GM12878 (cell line): ENCODE results near the gene MAGI2. TPM values are rescaled to one million over a fixed set of nuclear protein-coding genes. Genes with fewer than 3 reads are reported as not detected.
"Not testable (repeated sequence)": the region's sequence is repeated elsewhere in the genome, so short reads cannot be mapped to it uniquely, and the experiment has no call there.

Source experiments
- ATAC-seq: fragments of 200-7000 bp; cut with Tn5 transposase; 3 replicates; pipeline ENCODE4 v1.9.1; 2020; ENCODE audit warnings: mild to moderate bottlenecking, moderate library complexity
- BruUV-seq: library from RNA; stranded (reverse); fragments of 400-500 nt; replicated peaks from 2 replicates; lab custom pipeline; 2021; lab: Mats Ljungman, UMichigan
- CTCF ChIA-PET: fragments of 300-600 bp; sonication (Branson Sonifier 250); formaldehyde crosslinking; extraction: SDS; loops from one replicate; lab custom pipeline; 2021; ENCODE audit warnings: inconsistent platforms; lab: Yijun Ruan, JAX
- POLR2A ChIA-PET: fragments of 350-600 bp; formaldehyde crosslinking; extraction: SDS; loops from one replicate; lab custom pipeline; 2021; ENCODE audit warnings: inconsistent platforms; lab: Charles Lee
- RAD21 ChIA-PET: fragments of 300-600 bp; sonication (Branson Sonifier 250); formaldehyde crosslinking; loops from one replicate; lab custom pipeline; 2023; ENCODE audit warnings: antibody characterized with exemption; ENCODE audit not compliant: unreplicated experiment; lab: Charles Lee
- SMC1A ChIA-PET: fragments of 300-600 bp; sonication (Branson Sonifier 250); formaldehyde crosslinking; loops from one replicate; lab custom pipeline; 2023; ENCODE audit not compliant: unreplicated experiment, uncharacterized antibody; lab: Charles Lee
- DNase-seq: peaks from one replicate; pipeline ENCODE4 v3.0.0-alpha.2; 2011; ENCODE audit warnings: low read depth, low spot score
- FAIRE-seq: peaks from 3 replicates; lab custom pipeline; 2011; peaks lifted over from hg19 to GRCh38; lab: Jason Lieb, UNC
- H2AFZ ChIP-seq: 2 replicates; pipeline ENCODE4 v1.6.0; 2011; ENCODE audit warnings: low read depth, low read length, control low read depth; ENCODE audit not compliant: control insufficient read depth
- H3K27ac ChIP-seq: 2 replicates; pipeline ENCODE4 v1.5.1; 2011; ENCODE audit warnings: control low read depth; ENCODE audit not compliant: control insufficient read depth, insufficient read depth
- H3K27me3 ChIP-seq, 2 experiments: replicated peaks in 1 of 2; 2 replicates each; pipeline versions ENCODE4 v1.6.0 to v1.6.1; 2011; ENCODE audit warnings: low read length in 1 of 2; ENCODE audit not compliant: control insufficient read depth in 2 of 2, insufficient read depth in 2 of 2
- H3K36me3 ChIP-seq, 2 experiments: 2 replicates each; pipeline ENCODE4 v1.5.1; 2011; ENCODE audit warnings: low read length in 1 of 2; ENCODE audit not compliant: control insufficient read depth in 2 of 2, insufficient read depth in 2 of 2
- H3K4me1 ChIP-seq: 2 replicates; pipeline ENCODE4 v1.6.1; 2011; ENCODE audit warnings: mild to moderate bottlenecking, low read length, moderate library complexity, mixed read lengths; ENCODE audit not compliant: control insufficient read depth, insufficient read depth
- H3K4me2 ChIP-seq: 2 replicates; pipeline ENCODE4 v1.6.0; 2011; ENCODE audit warnings: control low read depth; ENCODE audit not compliant: control insufficient read depth, insufficient read depth
- H3K4me3 ChIP-seq: fragments of 200-600 bp; sonication (generic); 2 replicates; pipeline ENCODE4 v1.5.1; 2016
- H3K79me2 ChIP-seq: 2 replicates; pipeline ENCODE4 v1.6.0; 2011; ENCODE audit warnings: low read length; ENCODE audit not compliant: control insufficient read depth, insufficient read depth
- H3K9ac ChIP-seq: 2 replicates; pipeline ENCODE4 v1.8.0; 2011; ENCODE audit warnings: low read length, control low read depth, mixed read lengths; ENCODE audit not compliant: control insufficient read depth, insufficient read depth
- H3K9me3 ChIP-seq: replicated peaks from 3 replicates; pipeline ENCODE4 v1.5.1; 2011; ENCODE audit warnings: mild to moderate bottlenecking, low read length; ENCODE audit not compliant: control insufficient read depth, insufficient read depth
- H4K20me1 ChIP-seq: 2 replicates; pipeline ENCODE4 v1.6.0; 2011; ENCODE audit not compliant: control insufficient read depth, insufficient read depth
- DPF2 ChIP-seq: fragments of 450-650 bp; IDR thresholded peaks from 2 replicates; pipeline ENCODE4 v1.6.1; 2017; ENCODE audit warnings: mild to moderate bottlenecking
- WGBS: methylation state at CpG from one replicate; pipeline ENCODE4 v1.1.6; 2016; ENCODE audit warnings: low lambda C conversion rate; ENCODE audit not compliant: insufficient replicate concordance, insufficient coverage; ENCODE audit errors: missing lambda C conversion rate; 5-methylcytosine and 5-hydroxymethylcytosine counted together
- in situ Hi-C: fragments of 300-500 bp; cut with MboI; formaldehyde crosslinking; loops from 9 replicates; pipeline ENCODE4 v1.14.3; 2018; ENCODE audit warnings: mixed read lengths
- intact Hi-C: fragments of 100-400 bp; cut with micrococcal nuclease; formaldehyde crosslinking; loops from one replicate; pipeline ENCODE4 v1.14.2; 2022; ENCODE audit not compliant: unreplicated experiment
- polyA plus RNA-seq, 11 experiments: library from polyadenylated mRNA; depleted of rRNA in 4 of 11; unstranded in 6 of 11; stranded (reverse) in 5 of 11; fragments of >200 nt; fragmentation: Nextera tagmentation in 4 of 11; fragmentation: Illumina TruSeq in 1 of 11; extraction: Ambion mirVana in 4 of 11; extraction: Trizol in 1 of 11; gene quantifications; 1 replicate in 1 of 11; 2 replicates in 10 of 11; pipeline versions ENCODE4 v1.2.1 to v1.2.3, GENCODE V29; 2011 to 2016; ENCODE audit warnings: inconsistent platforms in 2 of 11, missing spikeins in 2 of 11, low read depth in 1 of 11
- total RNA-seq, 4 experiments: library from RNA; depleted of rRNA in 3 of 4; stranded (reverse); fragments of >200 nt in 3 of 4; fragmentation: Illumina TruSeq in 1 of 4; extraction: Trizol in 1 of 4; gene quantifications; 2 replicates each; pipeline versions ENCODE4 v1.2.1 to v1.2.3, GENCODE V29; 2013 to 2021

The MAGI2 gene
- total and polyA plus RNA-seq, 10 of the 15 experiments (the other 5 are each of a cell fraction or from before 2014, with no cell fraction given), result 0.01 to 0.31 (median 0.05) TPM; not detected in 2

- ATAC-seq (no peak), DNase-seq (no peak), FAIRE-seq (no peak)
- RAD21 ChIA-PET, result no interaction called here
- no peak for TF ChIP-seq DPF2
- intact Hi-C loops (no loop called here), in situ Hi-C loops (no loop called here)
- BruUV-seq, result no TSS peak
- WGBS, result 0% methylated on average over 2 of the region's 2 CpGs
- CTCF ChIA-PET, result no interaction called here
- H2AFZ ChIP-seq, result no peak overlapping the region
- POLR2A ChIA-PET, result no interaction called here
- no peaks in the 10 kb centered on the region for H3K4me1 ChIP-seq
- H4K20me1 ChIP-seq, result no peaks in the 10 kb centered on the region
- H3K4me3 ChIP-seq, result no peak overlapping the region
- no peak overlapping the region for H3K27ac ChIP-seq
- SMC1A ChIA-PET, result interaction anchor here (1.1 to 1.2 kb wide), 2 partner anchors 10 to 26 kb away, joined by 3 read pairs; no protein-coding TSS in a partner anchor
- H3K9me3 ChIP-seq, result no peaks in the 10 kb centered on the region
- no peak overlapping the region for H3K4me2 ChIP-seq
- H3K79me2 ChIP-seq, result no peaks in the 10 kb centered on the region
- H3K36me3 ChIP-seq, result no peaks in the 10 kb centered on the region
- no peak overlapping the region for H3K9ac ChIP-seq
- 0 out of 4 replicates have a peak, but pooled peaks cover 0 to 2% of the 10 kb centered on the region in 2 experiments for H3K27me3 ChIP-seq
Observed at GRCh38 chr7:78578686-78579085, 874.8 kb downstream of the MAGI2 start.

GRCh38 chr7:78577174-78577952, 876.1 kb downstream of the MAGI2 start:
- H3K9ac ChIP-seq, H3K36me3 ChIP-seq, CTCF ChIA-PET, H2AFZ ChIP-seq, ATAC-seq, H3K4me3 ChIP-seq, H4K20me1 ChIP-seq, BruUV-seq, H3K4me1 ChIP-seq, in situ Hi-C loops, DNase-seq, H3K27ac ChIP-seq, H3K9me3 ChIP-seq, intact Hi-C loops, H3K79me2 ChIP-seq, RAD21 ChIA-PET, H3K27me3 ChIP-seq, SMC1A ChIA-PET, FAIRE-seq, POLR2A ChIA-PET, H3K4me2 ChIP-seq: not testable (repeated sequence)
- WGBS, result 41% methylated on average over 7 of the region's 7 CpGs
